GM18873 (cell line): ENCODE measurements around the gene MYO1E.

Source experiments
- ATAC-seq: cut with Tn5 transposase; IDR thresholded peaks from one replicate; pipeline ENCODE4 v1.9.1; 2021; ENCODE audit warnings: mild to moderate bottlenecking, moderate library complexity, moderate number of reproducible peaks; ENCODE audit not compliant: unreplicated experiment, low FRiP score

MYO1E gene

GRCh38 chr15:59208613-59209249, 163.9 kb downstream of the MYO1E start:
- ATAC-seq = no peak

- ATAC-seq = no peak
Measured at GRCh38 chr15:59206623-59207183, 166.0 kb downstream of the MYO1E start, which contains the start of gene LDHAL6B. Gene LDHAL6B, plus strand, starts transcription at chr15:59206843. Its CDS starts 98 bp downstream, at chr15:59206941.

- no peak for ATAC-seq
Measured at GRCh38 chr15:59205839-59206622, 166.6 kb downstream of the MYO1E start.

- ATAC-seq = no peak
Measured at GRCh38 chr15:59203657-59204056, 169.0 kb downstream of the MYO1E start.

- no peak for ATAC-seq
Measured at GRCh38 chr15:59203008-59203407, 169.7 kb downstream of the MYO1E start.

- no peak for ATAC-seq
Measured at GRCh38 chr15:59200560-59200959, 172.1 kb downstream of the MYO1E start.

GRCh38 chr15:59199626-59200465, 172.8 kb downstream of the MYO1E start:
- no peak for ATAC-seq

GRCh38 chr15:59197454-59197853, 175.2 kb downstream of the MYO1E start:
- no peak for ATAC-seq

GRCh38 chr15:59196416-59196815, 176.3 kb downstream of the MYO1E start:
- ATAC-seq = no peak

GRCh38 chr15:59194639-59195325, 177.9 kb downstream of the MYO1E start:
- no peak for ATAC-seq

- no peak for ATAC-seq
Measured at GRCh38 chr15:59191855-59192237, 180.8 kb downstream of the MYO1E start.

GRCh38 chr15:59190291-59190690, 182.4 kb downstream of the MYO1E start:
- no peak for ATAC-seq

GRCh38 chr15:59189241-59189640, 183.4 kb downstream of the MYO1E start:
- no peak for ATAC-seq

- ATAC-seq = no peak
Measured at GRCh38 chr15:59186501-59186900, 186.2 kb downstream of the MYO1E start.

- no peak for ATAC-seq
Measured at GRCh38 chr15:59185725-59186124, 186.9 kb downstream of the MYO1E start.

GRCh38 chr15:59180945-59181600, 191.6 kb downstream of the MYO1E start:
- no peak for ATAC-seq

- ATAC-seq = no peak
Measured at GRCh38 chr15:59179717-59180116, 193.0 kb downstream of the MYO1E start.

GRCh38 chr15:59178151-59178695, 194.4 kb downstream of the MYO1E start:
- no peak for ATAC-seq

GRCh38 chr15:59177317-59177660, 195.4 kb downstream of the MYO1E start:
- no peak for ATAC-seq
